Chondrocyte (in vitro differentiated cells): Measurements from ENCODE around the gene TP63. TPM values are rescaled to one million over a fixed set of nuclear protein-coding genes. Genes with fewer than 3 reads are reported as not detected.

ENCODE experiments used
- DNase-seq: peaks from one replicate; pipeline ENCODE4 v3.0.0; 2021; ENCODE audit warnings: mixed read lengths, low spot score
- H3K27ac Mint-ChIP-seq: one replicate; pipeline ENCODE4 v1.8.0; 2021; ENCODE audit warnings: mild to moderate bottlenecking, moderate library complexity, mixed read lengths; ENCODE audit not compliant: unreplicated experiment
- H3K27me3 Mint-ChIP-seq: 2 replicates; pipeline ENCODE4 v1.8.0; 2021; ENCODE audit warnings: low read depth, mixed read lengths
- H3K36me3 Mint-ChIP-seq: 2 replicates; pipeline ENCODE4 v1.8.0; 2021; ENCODE audit warnings: low read depth, mixed read lengths
- H3K4me1 Mint-ChIP-seq: 2 replicates; pipeline ENCODE4 v1.8.0; 2021; ENCODE audit warnings: low read depth, mild to moderate bottlenecking, mixed read lengths
- H3K4me3 Mint-ChIP-seq: one replicate; pipeline ENCODE4 v1.8.0; 2021; ENCODE audit warnings: mild to moderate bottlenecking, moderate library complexity, mixed read lengths; ENCODE audit not compliant: unreplicated experiment
- H3K9me3 Mint-ChIP-seq: 2 replicates; pipeline ENCODE4 v1.8.0; 2021; ENCODE audit warnings: low read depth, mixed read lengths
- total RNA-seq: library from RNA; stranded (reverse); gene quantifications from 3 replicates; pipeline ENCODE4 v1.2.1, GENCODE V29; 2021
- TF ChIP-seq, protein P1 (sequence below): fragments of 200-600 bp; sonication (generic); IDR thresholded peaks from 2 replicates; pipeline ENCODE4 v1.5.0; 2021; ENCODE audit warnings: antibody characterized with exemption, mild to moderate bottlenecking, moderate library complexity

Gene TP63
- total RNA-seq, 1 donor from 2014 or later: not detected

DNA sequence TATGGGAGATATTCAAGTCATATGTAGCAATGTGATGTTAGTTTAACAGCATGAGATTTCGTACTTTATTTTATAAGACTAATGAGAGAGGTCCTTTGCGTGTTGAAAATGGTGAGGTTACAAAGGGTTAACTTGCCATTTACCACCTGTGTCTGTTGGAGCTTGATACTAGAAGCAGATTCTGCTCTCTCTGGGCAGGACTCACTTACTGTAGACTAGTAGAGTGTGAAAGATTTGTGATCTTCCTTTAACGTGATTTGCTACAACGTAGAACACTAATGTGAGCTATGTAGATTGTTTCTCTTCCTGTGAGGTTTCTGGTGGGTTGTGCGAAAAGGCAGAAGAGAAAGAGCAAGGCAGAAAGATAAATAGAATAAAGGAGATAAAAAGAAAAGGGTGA lies 1.1 kb downstream of the TP63 start:
- DNase-seq: no peak
- peaks cover 13% of the 10 kb centered on the region for H3K4me1 Mint-ChIP-seq
- no peaks in the 10 kb centered on the region for H3K36me3 Mint-ChIP-seq
- H3K27ac Mint-ChIP-seq: no peak overlapping the region
- TF ChIP-seq, protein P1, sequence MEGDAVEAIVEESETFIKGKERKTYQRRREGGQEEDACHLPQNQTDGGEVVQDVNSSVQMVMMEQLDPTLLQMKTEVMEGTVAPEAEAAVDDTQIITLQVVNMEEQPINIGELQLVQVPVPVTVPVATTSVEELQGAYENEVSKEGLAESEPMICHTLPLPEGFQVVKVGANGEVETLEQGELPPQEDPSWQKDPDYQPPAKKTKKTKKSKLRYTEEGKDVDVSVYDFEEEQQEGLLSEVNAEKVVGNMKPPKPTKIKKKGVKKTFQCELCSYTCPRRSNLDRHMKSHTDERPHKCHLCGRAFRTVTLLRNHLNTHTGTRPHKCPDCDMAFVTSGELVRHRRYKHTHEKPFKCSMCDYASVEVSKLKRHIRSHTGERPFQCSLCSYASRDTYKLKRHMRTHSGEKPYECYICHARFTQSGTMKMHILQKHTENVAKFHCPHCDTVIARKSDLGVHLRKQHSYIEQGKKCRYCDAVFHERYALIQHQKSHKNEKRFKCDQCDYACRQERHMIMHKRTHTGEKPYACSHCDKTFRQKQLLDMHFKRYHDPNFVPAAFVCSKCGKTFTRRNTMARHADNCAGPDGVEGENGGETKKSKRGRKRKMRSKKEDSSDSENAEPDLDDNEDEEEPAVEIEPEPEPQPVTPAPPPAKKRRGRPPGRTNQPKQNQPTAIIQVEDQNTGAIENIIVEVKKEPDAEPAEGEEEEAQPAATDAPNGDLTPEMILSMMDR: no peak
- H3K4me3 Mint-ChIP-seq: no peak overlapping the region
- peaks cover 4% of the 10 kb centered on the region for H3K27me3 Mint-ChIP-seq
- no peaks in the 10 kb centered on the region for H3K9me3 Mint-ChIP-seq

DNA sequence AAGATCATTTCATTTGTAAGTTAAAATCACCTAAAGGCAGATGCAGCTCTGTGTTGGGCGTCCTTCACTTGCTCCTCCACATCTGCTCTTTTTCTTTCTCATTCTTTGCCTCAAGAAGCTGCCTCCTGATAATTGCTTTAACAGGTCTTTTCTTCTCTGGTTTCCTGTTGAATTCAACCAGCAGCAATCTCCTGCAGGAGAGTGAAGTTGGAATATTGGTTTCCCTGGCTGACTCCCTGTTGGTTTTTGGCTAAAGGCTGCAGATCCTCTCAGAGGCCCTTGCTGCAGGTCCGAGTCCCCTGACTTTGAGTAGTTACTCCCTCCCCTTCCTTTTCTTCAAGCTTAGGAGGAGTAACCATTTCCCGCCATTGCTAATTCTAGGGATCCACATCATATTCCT lies 4.2 kb downstream of the TP63 start:
- H3K4me3 Mint-ChIP-seq: no peak overlapping the region
- peaks cover 7% of the 10 kb centered on the region for H3K4me1 Mint-ChIP-seq
- H3K27me3 Mint-ChIP-seq: peaks cover 9% of the 10 kb centered on the region
- H3K9me3 Mint-ChIP-seq: no peaks in the 10 kb centered on the region
- no peaks in the 10 kb centered on the region for H3K36me3 Mint-ChIP-seq
- TF ChIP-seq, protein P1: no peak
- no peak overlapping the region for H3K27ac Mint-ChIP-seq
- DNase-seq: no peak

DNA sequence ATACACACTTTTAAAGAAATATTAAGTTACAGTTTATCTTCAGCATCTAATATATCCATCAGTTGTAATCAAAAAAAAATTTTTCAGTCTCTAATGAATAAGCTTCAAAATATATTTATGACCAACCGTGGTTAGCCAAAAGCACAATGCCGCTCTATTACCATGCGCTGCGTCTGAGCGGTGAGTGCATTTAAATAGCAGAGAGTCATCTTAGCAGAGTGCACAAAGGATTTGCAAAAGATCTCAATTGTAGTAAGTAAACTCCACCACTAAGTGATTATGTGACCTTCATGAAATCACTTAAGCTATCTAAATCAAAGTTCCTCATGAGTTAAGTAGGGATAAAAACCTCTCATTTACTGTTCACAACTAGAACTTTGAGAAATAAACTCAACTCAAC lies 4.9 kb downstream of the TP63 start:
- Mint-ChIP-seq H3K9me3 (no peaks in the 10 kb centered on the region), H3K4me1 (peaks cover under 1% of the 10 kb centered on the region), H3K27ac (no peak overlapping the region), H3K27me3 (peaks cover 15% of the 10 kb centered on the region), H3K36me3 (no peaks in the 10 kb centered on the region), H3K4me3 (no peak overlapping the region)
- no peak for DNase-seq
- TF ChIP-seq, protein P1: no peak

DNA sequence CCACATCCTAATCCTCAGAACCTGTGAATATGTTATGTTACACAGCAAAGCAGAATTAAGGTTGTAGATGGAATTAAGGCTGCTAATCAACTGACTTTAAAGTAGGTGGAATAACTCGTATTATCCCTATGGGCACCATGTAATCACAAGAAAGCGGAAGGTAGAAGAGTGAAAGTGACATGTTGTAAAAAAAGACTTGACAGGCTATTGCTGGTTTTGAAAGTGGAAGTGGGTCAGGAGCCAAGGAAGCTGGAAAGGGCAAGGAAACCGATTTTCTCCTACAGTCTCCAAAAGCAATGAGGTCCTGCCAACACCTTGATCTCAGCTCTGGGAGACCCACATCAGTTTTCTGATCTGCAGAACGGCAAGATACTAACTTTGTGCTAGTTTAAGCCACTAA lies 6.6 kb downstream of the TP63 start:
- H3K36me3 Mint-ChIP-seq: no peaks in the 10 kb centered on the region
- no peaks in the 10 kb centered on the region for H3K9me3 Mint-ChIP-seq
- no peaks in the 10 kb centered on the region for H3K4me1 Mint-ChIP-seq
- H3K27me3 Mint-ChIP-seq: peaks cover 12% of the 10 kb centered on the region
- DNase-seq: no peak
- H3K27ac Mint-ChIP-seq: no peak overlapping the region
- TF ChIP-seq, protein P1: no peak
- no peak overlapping the region for H3K4me3 Mint-ChIP-seq

DNA sequence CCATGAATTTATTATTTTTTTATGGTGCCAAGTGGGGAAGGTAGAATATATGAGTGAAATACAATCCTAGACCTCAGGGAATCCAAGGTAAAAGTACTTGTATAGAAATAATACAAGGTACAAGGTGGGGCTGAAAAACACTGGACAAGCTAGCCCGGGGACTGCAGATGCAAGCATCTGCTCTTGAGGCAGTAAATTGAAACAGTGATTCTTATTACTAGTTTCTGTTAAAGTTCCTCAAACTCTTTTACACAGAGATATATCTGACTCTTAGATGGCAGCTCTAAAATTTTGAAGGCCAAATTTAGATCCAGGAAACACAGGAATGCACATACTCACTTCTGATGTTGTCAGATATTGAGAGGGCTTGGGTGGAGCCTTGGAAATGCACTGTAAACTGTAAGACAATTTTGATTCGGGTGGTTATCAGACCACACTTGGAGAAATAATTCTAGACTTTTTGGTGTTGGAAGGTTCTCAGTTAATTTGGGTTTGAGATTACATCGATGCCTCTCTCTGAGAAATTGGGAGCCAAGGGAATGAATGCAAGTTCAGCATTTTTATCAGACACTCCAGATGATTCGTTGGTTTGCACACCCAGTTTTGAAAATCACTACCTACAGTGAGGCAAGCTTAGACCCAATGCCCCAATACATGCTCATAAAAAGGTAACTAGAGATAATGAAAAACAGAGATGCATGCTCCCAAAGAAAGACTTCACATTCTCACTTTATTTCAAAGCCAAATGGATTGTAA lies 7.3 kb downstream of the TP63 start:
- H3K27me3 Mint-ChIP-seq: peaks cover 13% of the 10 kb centered on the region
- no peak for DNase-seq

More for the DNA sequence above, 7.3 kb downstream of the TP63 start:
- TF ChIP-seq, protein P1: no peak
- Mint-ChIP-seq H3K4me3 (no peak overlapping the region), H3K36me3 (no peaks in the 10 kb centered on the region), H3K27ac (no peak overlapping the region), H3K4me1 (no peaks in the 10 kb centered on the region), H3K9me3 (no peaks in the 10 kb centered on the region)
